Mucosa of stomach (tissue), 1 donor: ENCODE measurements around the gene ALOX5AP.

Experiments
- H3K27me3 ChIP-seq: one replicate; pipeline ENCODE4 v1.7.0; 2013; ENCODE audit warnings: mild to moderate bottlenecking, low read length; ENCODE audit not compliant: control insufficient read depth, insufficient read depth
- H3K36me3 ChIP-seq: one replicate; pipeline ENCODE4 v1.7.0; 2013; ENCODE audit warnings: low read length; ENCODE audit not compliant: control insufficient read depth, insufficient read depth
- H3K4me1 ChIP-seq: one replicate; pipeline ENCODE4 v1.7.0; 2013; ENCODE audit warnings: mild to moderate bottlenecking, low read length; ENCODE audit not compliant: control insufficient read depth, insufficient read depth
- H3K4me3 ChIP-seq: one replicate; pipeline ENCODE4 v1.7.0; 2013; ENCODE audit warnings: low read length
- H3K9ac ChIP-seq: one replicate; pipeline ENCODE4 v1.7.0; 2013; ENCODE audit warnings: mild to moderate bottlenecking, low read length, moderate library complexity
- H3K9me3 ChIP-seq: one replicate; pipeline ENCODE4 v1.7.0; 2013; ENCODE audit warnings: mild to moderate bottlenecking, low read length, moderate library complexity; ENCODE audit not compliant: control insufficient read depth
- donor health status: Pancreatic carcinoma.

ALOX5AP gene

DNA sequence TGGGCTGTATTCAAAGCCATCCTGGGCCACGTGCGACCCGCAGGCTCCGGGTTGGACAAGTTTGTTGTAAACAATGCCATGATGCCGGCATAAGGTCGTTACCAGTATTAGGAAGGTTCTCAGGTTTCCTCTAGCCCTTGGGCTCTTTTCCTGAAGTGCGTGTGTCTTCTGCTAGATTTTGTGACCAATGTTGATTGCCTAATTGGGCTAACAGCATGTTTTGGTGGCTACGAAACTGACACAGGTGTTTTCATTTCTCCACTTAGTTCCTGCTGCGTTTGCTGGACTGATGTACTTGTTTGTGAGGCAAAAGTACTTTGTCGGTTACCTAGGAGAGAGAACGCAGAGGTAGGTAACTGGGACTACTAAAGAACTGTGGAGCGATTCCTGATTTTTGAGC lies 20.3 kb downstream of the ALOX5AP start:
- H3K9ac ChIP-seq = no peak overlapping the region
- H3K36me3 ChIP-seq = no peaks in the 10 kb centered on the region
- H3K27me3 ChIP-seq = no peaks in the 10 kb centered on the region
- no peaks in the 10 kb centered on the region for H3K4me1 ChIP-seq
- H3K4me3 ChIP-seq = no peak overlapping the region
- no peaks in the 10 kb centered on the region for H3K9me3 ChIP-seq

GRCh38 chr13:30757026-30757742 lies 21.8 kb downstream of the ALOX5AP start:
- no peak overlapping the region for H3K9ac ChIP-seq
- H3K36me3 ChIP-seq = no peaks in the 10 kb centered on the region
- H3K4me1 ChIP-seq = no peaks in the 10 kb centered on the region
- no peaks in the 10 kb centered on the region for H3K9me3 ChIP-seq
- H3K27me3 ChIP-seq = no peaks in the 10 kb centered on the region
- H3K4me3 ChIP-seq = no peak overlapping the region

DNA sequence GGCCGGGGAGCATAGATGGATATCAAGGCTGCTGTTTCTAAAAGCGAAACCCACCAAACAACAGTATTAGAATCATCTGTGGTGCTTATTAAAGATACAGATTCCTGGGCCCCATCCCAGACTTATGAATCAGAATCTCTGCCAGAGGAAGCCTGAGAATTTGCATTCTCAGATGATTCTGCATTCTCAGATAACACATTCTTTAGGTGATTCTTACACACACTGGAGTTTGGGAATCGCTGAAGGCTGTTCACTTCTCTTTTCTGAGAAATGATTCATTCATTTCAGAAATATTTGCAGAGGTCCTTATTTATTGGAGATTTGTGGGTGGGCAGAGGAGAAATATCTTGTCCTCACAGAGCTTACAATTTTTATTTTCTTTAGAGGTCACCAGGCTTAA lies 24.4 kb downstream of the ALOX5AP start:
- Histone ChIP-seq H3K9ac (no peak overlapping the region), H3K4me1 (no peaks in the 10 kb centered on the region), H3K9me3 (no peaks in the 10 kb centered on the region), H3K36me3 (no peaks in the 10 kb centered on the region), H3K27me3 (no peaks in the 10 kb centered on the region), H3K4me3 (no peak overlapping the region)

DNA sequence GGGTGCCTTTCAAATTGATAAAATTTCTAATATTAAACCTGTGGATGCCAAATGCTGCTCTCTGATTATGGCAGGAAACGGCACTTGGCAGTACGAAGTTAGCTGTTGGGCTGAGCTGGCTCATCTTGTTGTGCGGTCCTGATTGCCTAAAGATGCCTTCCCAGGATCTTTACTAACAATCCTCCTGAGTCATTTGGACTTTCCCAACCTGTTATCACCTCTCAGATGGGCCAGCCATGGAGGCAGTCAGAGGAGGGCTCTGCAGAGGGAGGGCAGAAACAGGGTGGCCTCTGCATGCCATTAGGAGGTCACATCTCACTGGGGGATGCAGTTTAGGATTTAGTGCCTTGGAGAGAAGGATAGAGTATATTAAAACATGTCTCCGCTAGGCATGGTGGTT lies 27.3 kb downstream of the ALOX5AP start:
- Histone ChIP-seq H3K36me3 (no peaks in the 10 kb centered on the region), H3K9me3 (no peaks in the 10 kb centered on the region), H3K27me3 (no peaks in the 10 kb centered on the region), H3K4me1 (no peaks in the 10 kb centered on the region), H3K9ac (no peak overlapping the region), H3K4me3 (no peak overlapping the region)

DNA sequence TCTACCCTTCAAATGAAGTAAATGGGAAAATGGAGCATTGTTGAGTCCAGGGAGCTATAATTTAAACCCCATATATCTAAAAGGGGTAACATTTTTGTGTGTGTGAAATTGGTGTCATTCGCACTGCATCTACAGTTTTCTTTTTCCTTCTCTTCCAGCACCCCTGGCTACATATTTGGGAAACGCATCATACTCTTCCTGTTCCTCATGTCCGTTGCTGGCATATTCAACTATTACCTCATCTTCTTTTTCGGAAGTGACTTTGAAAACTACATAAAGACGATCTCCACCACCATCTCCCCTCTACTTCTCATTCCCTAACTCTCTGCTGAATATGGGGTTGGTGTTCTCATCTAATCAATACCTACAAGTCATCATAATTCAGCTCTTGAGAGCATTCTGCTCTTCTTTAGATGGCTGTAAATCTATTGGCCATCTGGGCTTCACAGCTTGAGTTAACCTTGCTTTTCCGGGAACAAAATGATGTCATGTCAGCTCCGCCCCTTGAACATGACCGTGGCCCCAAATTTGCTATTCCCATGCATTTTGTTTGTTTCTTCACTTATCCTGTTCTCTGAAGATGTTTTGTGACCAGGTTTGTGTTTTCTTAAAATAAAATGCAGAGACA lies 28.6 kb downstream of the ALOX5AP start:
- H3K9me3 ChIP-seq = no peaks in the 10 kb centered on the region
- H3K9ac ChIP-seq = no peak overlapping the region
- H3K4me1 ChIP-seq = no peaks in the 10 kb centered on the region

GRCh38 chr13:30766231-30766630 lies 30.9 kb downstream of the ALOX5AP start:
- H3K4me1 ChIP-seq = no peaks in the 10 kb centered on the region
- no peaks in the 10 kb centered on the region for H3K9me3 ChIP-seq
- no peak overlapping the region for H3K4me3 ChIP-seq
- H3K36me3 ChIP-seq = no peaks in the 10 kb centered on the region
- no peaks in the 10 kb centered on the region for H3K27me3 ChIP-seq
- H3K9ac ChIP-seq = no peak overlapping the region

More for the DNA sequence above, 28.6 kb downstream of the ALOX5AP start:
- Histone ChIP-seq H3K36me3 (no peaks in the 10 kb centered on the region), H3K27me3 (no peaks in the 10 kb centered on the region), H3K4me3 (no peak overlapping the region)

DNA sequence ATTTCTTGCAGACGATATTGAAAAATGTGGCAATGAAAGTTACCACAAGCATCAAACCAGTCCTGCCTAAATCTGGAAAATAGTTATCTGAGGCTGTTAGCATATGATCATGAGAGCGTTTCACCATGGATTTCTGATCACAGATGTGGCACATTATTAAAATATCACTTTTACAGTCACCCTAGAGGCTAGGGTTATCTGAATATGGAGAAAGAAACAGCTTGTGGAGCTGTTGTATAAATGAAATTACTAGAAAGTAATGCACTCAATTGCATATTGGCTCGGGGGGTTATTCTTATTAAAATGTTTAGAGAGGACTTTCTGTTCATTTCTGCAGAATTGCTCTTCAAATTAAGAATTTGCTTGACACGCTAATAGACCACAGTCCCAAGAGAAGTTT lies 35.6 kb downstream of the ALOX5AP start:
- H3K9ac ChIP-seq = no peak overlapping the region
- H3K36me3 ChIP-seq = no peaks in the 10 kb centered on the region
- no peak overlapping the region for H3K4me3 ChIP-seq
- no peaks in the 10 kb centered on the region for H3K9me3 ChIP-seq
- H3K27me3 ChIP-seq = no peaks in the 10 kb centered on the region
- no peaks in the 10 kb centered on the region for H3K4me1 ChIP-seq

DNA sequence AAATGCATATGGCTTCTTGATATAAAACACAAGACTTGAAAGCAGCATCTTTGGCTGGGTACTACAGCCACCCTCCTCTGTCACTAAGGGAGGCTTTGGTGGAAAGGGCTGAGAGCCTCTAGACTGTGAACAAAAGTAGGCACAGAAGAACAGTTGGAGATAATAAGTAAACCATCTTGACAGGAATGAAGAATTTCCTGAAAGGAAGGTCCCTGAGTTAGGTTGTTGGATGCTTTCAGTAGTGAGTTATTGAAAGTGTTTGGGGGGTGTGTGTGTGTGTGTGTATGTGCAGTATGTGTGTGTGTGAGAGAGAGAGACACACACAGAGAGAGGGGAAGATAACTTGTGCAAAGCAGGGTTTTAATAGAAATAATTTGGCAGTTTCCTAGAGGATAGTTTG lies 38.2 kb downstream of the ALOX5AP start:
- H3K36me3 ChIP-seq = no peaks in the 10 kb centered on the region
- no peaks in the 10 kb centered on the region for H3K9me3 ChIP-seq
- no peaks in the 10 kb centered on the region for H3K4me1 ChIP-seq
- H3K9ac ChIP-seq = no peak overlapping the region
- H3K27me3 ChIP-seq = no peaks in the 10 kb centered on the region
- H3K4me3 ChIP-seq = no peak overlapping the region

DNA sequence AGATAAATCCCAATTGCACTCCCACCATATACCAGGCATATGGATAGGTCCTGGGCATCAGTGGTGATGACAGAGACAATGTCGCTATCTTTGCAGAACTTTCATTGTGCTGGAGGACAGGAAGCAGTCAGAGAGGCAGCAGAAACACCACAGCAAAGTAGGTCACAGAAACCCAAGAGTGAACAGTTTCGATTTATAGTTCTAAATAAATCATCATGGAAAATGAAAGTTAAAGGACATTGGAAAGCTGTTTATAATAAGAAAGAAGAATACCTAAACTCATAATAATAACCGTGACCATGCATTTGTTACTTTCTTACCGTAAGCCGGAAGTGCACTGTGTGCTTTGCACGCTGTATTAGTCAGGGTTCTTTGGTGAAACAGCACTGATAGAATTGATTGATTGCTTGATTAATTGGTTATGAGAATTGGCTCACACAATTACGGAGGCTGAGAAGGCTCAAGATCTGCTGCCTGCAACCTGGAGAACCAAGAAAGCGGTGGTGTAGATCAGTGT lies 38.9 kb downstream of the ALOX5AP start:
- Histone ChIP-seq H3K36me3 (no peaks in the 10 kb centered on the region), H3K27me3 (no peaks in the 10 kb centered on the region), H3K9me3 (no peaks in the 10 kb centered on the region), H3K4me1 (no peaks in the 10 kb centered on the region), H3K9ac (no peak overlapping the region), H3K4me3 (no peak overlapping the region)

- Histone ChIP-seq H3K9ac (no peak overlapping the region), H3K27me3 (no peaks in the 10 kb centered on the region), H3K36me3 (no peaks in the 10 kb centered on the region), H3K4me1 (no peaks in the 10 kb centered on the region), H3K4me3 (no peak overlapping the region), H3K9me3 (no peaks in the 10 kb centered on the region)
These were observed 41.3 kb downstream of the ALOX5AP start for GRCh38 chr13:30776661-30777060.

DNA sequence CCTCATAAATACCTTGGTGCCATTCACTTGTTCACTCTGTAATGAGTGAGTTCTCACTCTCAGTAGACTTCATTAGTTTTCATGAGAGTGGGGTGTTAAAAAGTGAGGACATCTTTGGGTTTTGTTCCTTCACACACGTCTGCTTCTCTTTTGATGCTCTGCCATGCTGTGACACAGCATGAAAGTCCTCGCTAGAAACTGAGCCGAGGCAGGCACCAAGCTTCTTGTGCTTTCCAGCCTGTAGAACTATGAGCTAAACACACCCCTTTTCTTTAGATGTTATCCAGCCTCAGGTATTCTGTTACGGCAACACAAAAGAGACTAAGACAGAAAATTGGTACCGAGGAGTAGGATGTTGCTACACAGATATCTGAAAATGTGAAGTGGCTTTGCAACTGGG lies 43.7 kb downstream of the ALOX5AP start:
- Histone ChIP-seq H3K4me3 (no peak overlapping the region), H3K4me1 (no peaks in the 10 kb centered on the region), H3K9ac (no peak overlapping the region), H3K36me3 (no peaks in the 10 kb centered on the region), H3K9me3 (no peaks in the 10 kb centered on the region), H3K27me3 (no peaks in the 10 kb centered on the region)

DNA sequence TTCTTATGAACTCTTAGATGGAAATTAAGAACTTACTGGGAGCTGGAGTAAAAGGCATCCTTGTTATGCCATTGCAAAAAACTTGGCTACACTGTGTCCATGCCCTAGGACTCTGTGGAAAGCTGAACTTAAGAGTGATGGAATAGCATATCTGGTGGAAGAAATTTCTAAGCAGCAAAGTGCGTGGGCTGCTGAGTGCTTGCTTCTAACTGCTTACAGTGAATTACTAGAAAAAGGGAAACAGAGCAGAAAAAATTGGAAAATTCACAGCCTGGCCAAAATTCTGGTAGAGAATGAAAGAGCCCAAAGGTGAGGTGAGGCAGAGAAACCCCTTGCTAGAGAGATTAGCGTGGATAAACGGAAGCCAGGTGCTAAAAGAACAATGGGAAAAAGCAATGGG lies 44.3 kb downstream of the ALOX5AP start:
- no peaks in the 10 kb centered on the region for H3K27me3 ChIP-seq
- H3K9me3 ChIP-seq = no peaks in the 10 kb centered on the region
- H3K4me3 ChIP-seq = no peak overlapping the region
- no peak overlapping the region for H3K9ac ChIP-seq
- no peaks in the 10 kb centered on the region for H3K36me3 ChIP-seq
- no peaks in the 10 kb centered on the region for H3K4me1 ChIP-seq
